GM12872 (cell line): Measurements from ENCODE around the gene TM4SF5.

Source experiments
- TF ChIP-seq, protein P1 (sequence below): IDR thresholded peaks from 3 replicates; pipeline ENCODE4 v1.5.1; 2011; ENCODE audit warnings: low read depth, mild to moderate bottlenecking, low read length, moderate library complexity; ENCODE audit not compliant: insufficient read depth

The TM4SF5 gene

DNA sequence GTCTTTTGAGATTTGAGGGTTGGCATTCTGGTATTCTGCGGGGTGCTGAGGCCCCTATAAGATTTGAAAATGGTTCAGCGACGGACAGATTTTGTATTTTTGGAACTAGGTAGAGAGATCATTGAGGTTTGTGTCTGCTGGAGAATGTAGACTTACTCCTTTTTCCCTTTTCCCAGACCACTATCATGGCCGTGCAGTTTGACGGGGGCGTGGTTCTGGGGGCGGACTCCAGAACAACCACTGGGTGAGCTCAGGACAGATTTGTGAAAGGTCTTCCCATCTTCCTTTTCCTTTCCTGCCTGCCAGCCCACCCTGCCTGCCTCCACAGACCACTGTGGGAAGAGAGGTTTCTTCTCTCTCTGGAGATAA is 24.9 kb downstream of the TM4SF5 start:
- TF ChIP-seq, protein P1, sequence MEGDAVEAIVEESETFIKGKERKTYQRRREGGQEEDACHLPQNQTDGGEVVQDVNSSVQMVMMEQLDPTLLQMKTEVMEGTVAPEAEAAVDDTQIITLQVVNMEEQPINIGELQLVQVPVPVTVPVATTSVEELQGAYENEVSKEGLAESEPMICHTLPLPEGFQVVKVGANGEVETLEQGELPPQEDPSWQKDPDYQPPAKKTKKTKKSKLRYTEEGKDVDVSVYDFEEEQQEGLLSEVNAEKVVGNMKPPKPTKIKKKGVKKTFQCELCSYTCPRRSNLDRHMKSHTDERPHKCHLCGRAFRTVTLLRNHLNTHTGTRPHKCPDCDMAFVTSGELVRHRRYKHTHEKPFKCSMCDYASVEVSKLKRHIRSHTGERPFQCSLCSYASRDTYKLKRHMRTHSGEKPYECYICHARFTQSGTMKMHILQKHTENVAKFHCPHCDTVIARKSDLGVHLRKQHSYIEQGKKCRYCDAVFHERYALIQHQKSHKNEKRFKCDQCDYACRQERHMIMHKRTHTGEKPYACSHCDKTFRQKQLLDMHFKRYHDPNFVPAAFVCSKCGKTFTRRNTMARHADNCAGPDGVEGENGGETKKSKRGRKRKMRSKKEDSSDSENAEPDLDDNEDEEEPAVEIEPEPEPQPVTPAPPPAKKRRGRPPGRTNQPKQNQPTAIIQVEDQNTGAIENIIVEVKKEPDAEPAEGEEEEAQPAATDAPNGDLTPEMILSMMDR, result no peak

DNA sequence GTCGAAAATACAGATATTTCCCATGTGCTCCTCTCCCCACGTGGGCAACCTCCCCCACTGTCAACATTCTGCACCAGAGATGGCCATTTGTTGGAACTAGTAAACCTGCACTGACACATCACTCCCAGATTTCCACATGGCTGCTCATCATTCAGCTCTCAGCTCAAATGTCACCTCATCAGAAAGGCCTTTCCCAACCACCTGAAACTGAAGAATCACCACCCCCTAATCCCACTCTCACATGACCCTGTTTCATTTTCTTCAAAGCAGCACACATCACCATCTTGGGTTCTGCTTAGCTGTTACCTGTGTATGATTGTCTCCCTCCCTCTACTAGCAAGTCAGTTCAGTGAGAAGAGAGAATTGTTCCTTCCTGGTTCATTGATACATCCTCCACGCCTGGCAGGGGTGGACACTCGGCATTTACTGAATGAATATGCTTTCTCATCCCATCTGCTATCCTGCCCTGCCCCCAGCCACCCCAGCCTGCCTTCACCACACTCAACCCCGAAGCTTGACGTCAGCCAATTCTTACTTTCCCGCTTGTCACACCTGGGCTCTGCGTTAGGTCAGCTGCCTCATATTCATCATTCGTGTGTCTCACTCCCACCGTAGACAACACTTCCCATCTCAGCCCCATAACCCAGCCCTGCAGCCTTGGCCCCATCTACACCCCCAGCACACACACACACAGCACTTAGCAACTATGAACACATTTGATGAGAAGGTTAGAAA is 28.9 kb downstream of the TM4SF5 start:
- TF ChIP-seq, protein P1, result no peak

- TF ChIP-seq, protein P1, result no peak
These were observed 30.5 kb downstream of the TM4SF5 start, which contains the start of gene C17orf114 for GRCh38 chr17:4802228-4802627. Gene C17orf114 (minus strand): TSS chr17:4802328.

- TF ChIP-seq, protein P1, result no peak
These were observed 34.7 kb downstream of the TM4SF5 start for GRCh38 chr17:4806456-4806776.

- TF ChIP-seq, protein P1, result no peak
These were observed 35.3 kb downstream of the TM4SF5 start, which contains the start of gene PLD2 for GRCh38 chr17:4806777-4807604. Gene PLD2 (plus strand): TSS chr17:4807152. CDS start chr17:4807773, 621 bp downstream.

DNA sequence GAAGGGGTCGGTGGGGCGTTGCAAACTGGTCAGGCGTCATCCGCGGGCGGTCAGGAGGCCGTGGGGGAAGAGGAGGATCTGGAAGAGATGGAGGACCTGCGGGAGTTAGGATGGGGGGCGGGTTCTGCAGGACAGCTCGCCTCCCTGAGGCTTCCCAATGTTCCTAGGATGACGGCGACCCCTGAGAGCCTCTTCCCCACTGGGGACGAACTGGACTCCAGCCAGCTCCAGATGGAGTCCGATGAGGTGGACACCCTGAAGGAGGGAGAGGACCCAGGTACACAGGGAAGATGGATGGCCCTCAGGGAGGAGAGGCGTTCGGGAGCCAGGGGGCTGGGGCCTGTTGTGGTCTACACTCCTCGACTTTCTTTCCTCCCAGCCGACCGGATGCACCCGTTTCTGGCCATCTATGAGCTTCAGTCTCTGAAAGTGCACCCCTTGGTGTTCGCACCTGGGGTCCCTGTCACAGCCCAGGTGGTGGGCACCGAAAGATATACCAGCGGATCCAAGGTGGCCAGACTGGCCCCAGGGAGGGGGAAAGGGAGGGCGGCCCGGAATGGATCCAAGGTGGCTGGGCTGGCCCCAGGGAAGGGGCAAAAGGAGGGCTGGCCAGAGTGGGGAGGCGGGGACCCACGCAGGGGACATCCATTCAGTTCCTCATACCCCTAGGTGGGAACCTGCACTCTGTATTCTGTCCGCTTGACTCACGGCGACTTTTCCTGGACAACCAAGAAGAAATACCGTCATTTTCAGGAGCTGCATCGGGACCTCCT is 36.1 kb downstream of the TM4SF5 start:
- TF ChIP-seq, protein P1, result no peak

GRCh38 chr17:4808378-4808767 is 36.7 kb downstream of the TM4SF5 start:
- TF ChIP-seq, protein P1, result no peak
